MM.1S (cell line): ENCODE data around the gene SH3BP4.

ENCODE experiments used
- CTCF ChIP-seq: fragments of 300-600 bp; sonication (generic); IDR thresholded peaks from 2 replicates; pipeline ENCODE4 v1.5.1; 2016; ENCODE audit warnings: antibody characterized with exemption, low read length, mixed read lengths
- EZH2 ChIP-seq: fragments of 300-600 bp; sonication (generic); optimal IDR thresholded peaks from 2 replicates; pipeline ENCODE3; 2017; ENCODE audit warnings: low read depth, mild to moderate bottlenecking, antibody characterized with exemption, low read length, mixed read lengths
- EZH2phosphoT487 ChIP-seq: fragments of 300-600 bp; sonication (generic); IDR thresholded peaks from 2 replicates; pipeline ENCODE4 v1.6.1; 2018; ENCODE audit warnings: antibody characterized with exemption, low read length

GRCh38 chr2:235028646-235029045 is 76.8 kb downstream of the SH3BP4 start:
- no peak for TF ChIP-seq CTCF
- TF ChIP-seq EZH2, result no peak
- TF ChIP-seq EZH2phosphoT487, result no peak
